ENCODE results near the gene C2orf78. TPM values are rescaled to one million over a fixed set of nuclear protein-coding genes. Genes with fewer than 3 reads are reported as not detected.

C2orf78 gene
- total RNA-seq, 1 experiment from 2014 or later: not detected

GRCh38 chr2:73859721-73860586 is 76.0 kb downstream of the C2orf78 start:
- TF ChIP-seq TCF7L2 (IDR thresholded peaks at IDR 0.05; ENCODE audit: low read depth, low read length) (no peak), SIN3A (IDR thresholded peaks at IDR 0.05; ENCODE audit: borderline replicate concordance, insufficient read depth, low read depth, low read length) (no peak), REST (IDR thresholded peaks at IDR 0.05; ENCODE audit: insufficient read depth in 1 of 2, low read depth in 2 of 2, low read length in 1 of 2) (no peak), POLR2AphosphoS5 (IDR thresholded peaks at IDR 0.05; ENCODE audit: low read depth, low read length) (no peak)
- TF ChIP-seq, protein P1, sequence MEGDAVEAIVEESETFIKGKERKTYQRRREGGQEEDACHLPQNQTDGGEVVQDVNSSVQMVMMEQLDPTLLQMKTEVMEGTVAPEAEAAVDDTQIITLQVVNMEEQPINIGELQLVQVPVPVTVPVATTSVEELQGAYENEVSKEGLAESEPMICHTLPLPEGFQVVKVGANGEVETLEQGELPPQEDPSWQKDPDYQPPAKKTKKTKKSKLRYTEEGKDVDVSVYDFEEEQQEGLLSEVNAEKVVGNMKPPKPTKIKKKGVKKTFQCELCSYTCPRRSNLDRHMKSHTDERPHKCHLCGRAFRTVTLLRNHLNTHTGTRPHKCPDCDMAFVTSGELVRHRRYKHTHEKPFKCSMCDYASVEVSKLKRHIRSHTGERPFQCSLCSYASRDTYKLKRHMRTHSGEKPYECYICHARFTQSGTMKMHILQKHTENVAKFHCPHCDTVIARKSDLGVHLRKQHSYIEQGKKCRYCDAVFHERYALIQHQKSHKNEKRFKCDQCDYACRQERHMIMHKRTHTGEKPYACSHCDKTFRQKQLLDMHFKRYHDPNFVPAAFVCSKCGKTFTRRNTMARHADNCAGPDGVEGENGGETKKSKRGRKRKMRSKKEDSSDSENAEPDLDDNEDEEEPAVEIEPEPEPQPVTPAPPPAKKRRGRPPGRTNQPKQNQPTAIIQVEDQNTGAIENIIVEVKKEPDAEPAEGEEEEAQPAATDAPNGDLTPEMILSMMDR (IDR thresholded peaks at IDR 0.05): no peak
- ChIA-PET CTCF (no interaction called here), POLR2A (no interaction called here)
- Histone ChIP-seq H3K27me3 (ENCODE audit: control insufficient read depth, insufficient read depth, low read length) (no peaks in the 10 kb centered on the region), H3K4me3 (ENCODE audit: low read depth in 2 of 2, low read length in 2 of 2) (no peak overlapping the region), H3K27ac (ENCODE audit: low read length) (no peak overlapping the region), H3K4me1 (ENCODE audit: control insufficient read depth, insufficient read depth, low read length) (no peaks in the 10 kb centered on the region), H3K9me3 (ENCODE audit: control insufficient read depth, insufficient read depth, low read depth, low read length) (no peaks in the 10 kb centered on the region), H3K36me3 (ENCODE audit: control insufficient read depth, insufficient read depth, low read length) (peaks cover 19% of the 10 kb centered on the region)
- in situ Hi-C loops (cut with HindIII; ENCODE audit: low pct_unique_long_range_greater_than_20kb, low sequenced_read_pairs): no loop called here
- BruUV-seq (replicated peaks): no TSS peak
- DNase-seq (ENCODE audit: low read depth, low spot score) (peak; percentile 46), ATAC-seq (peak; percentile 71; the same call in 1 of the 2 replicates)
- intact Hi-C loops (cut with micrococcal nuclease; ENCODE audit: unreplicated experiment): no loop called here

DNA sequence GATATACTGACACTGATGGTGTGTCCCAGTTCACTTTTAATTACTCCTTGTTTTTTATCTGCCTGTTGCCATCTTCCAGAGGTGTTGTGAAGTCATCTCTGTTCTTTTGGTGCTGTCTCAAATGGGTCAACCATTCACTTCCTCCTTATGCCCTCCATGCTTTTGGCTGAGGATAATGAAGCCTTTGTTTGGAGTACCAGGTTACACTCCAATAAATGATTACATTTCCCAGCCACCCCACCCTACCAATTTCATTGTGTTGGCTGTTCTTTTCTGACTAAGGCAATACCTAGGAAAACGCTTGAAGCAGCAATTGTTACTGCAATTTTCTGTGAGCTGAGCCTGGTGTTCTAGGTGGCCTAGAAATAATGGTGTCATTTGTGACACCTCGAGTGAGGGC is 79.0 kb downstream of the C2orf78 start:
- no peaks in the 10 kb centered on the region for H3K27me3 ChIP-seq (ENCODE audit: control insufficient read depth, insufficient read depth, low read length)
- BruUV-seq (replicated peaks): no TSS peak
- CTCF ChIA-PET: no interaction called here
- intact Hi-C loops (cut with micrococcal nuclease; ENCODE audit: unreplicated experiment) (no loop called here), in situ Hi-C loops (cut with HindIII; ENCODE audit: low pct_unique_long_range_greater_than_20kb, low sequenced_read_pairs) (no loop called here)
- DNase-seq (ENCODE audit: low read depth, low spot score) (no peak), ATAC-seq (no peak)
- peaks cover 19% of the 10 kb centered on the region for H3K36me3 ChIP-seq (ENCODE audit: control insufficient read depth, insufficient read depth, low read length)
- H3K4me1 ChIP-seq (ENCODE audit: control insufficient read depth, insufficient read depth, low read length): no peaks in the 10 kb centered on the region
- no peaks in the 10 kb centered on the region for H3K9me3 ChIP-seq (ENCODE audit: control insufficient read depth, insufficient read depth, low read depth, low read length)
- no peak for TF ChIP-seq POLR2AphosphoS5 (IDR thresholded peaks at IDR 0.05; ENCODE audit: low read depth, low read length)
- H3K27ac ChIP-seq (ENCODE audit: low read length): no peak overlapping the region
- H3K4me3 ChIP-seq (ENCODE audit: low read depth in 2 of 2, low read length in 2 of 2): no peak overlapping the region
- POLR2A ChIA-PET: no interaction called here

Other genes starting within 250 kb of the C2orf78 start
- gene NAT8, start 141.8 kb upstream of the C2orf78 start, total RNA-seq (2021; ENCODE audit: unreplicated experiment): not detected
- gene TPRKB, start 46.8 kb upstream of the C2orf78 start, total RNA-seq (2021; ENCODE audit: unreplicated experiment): 38.5 TPM
- gene DUSP11, start 4.1 kb upstream of the C2orf78 start, total RNA-seq (2021; ENCODE audit: unreplicated experiment): 16.9 TPM
- gene STAMBP, start 44.8 kb downstream of the C2orf78 start, total RNA-seq (2021; ENCODE audit: unreplicated experiment): 49.0 TPM
- 0.23 TPM for gene ACTG2, start 108.8 kb downstream of the C2orf78 start, total RNA-seq (2021; ENCODE audit: unreplicated experiment)
- gene DGUOK, start 142.7 kb downstream of the C2orf78 start, total RNA-seq (2021; ENCODE audit: unreplicated experiment): 78.5 TPM
- gene TET3, start 200.7 kb downstream of the C2orf78 start, total RNA-seq (2021; ENCODE audit: unreplicated experiment): 13.1 TPM